NCI-H2107 (cell line): ENCODE data around the gene SHB.

Experiments used
- DNase-seq: peaks from one replicate; lab custom pipeline; 2025; lab: John Stamatoyannopoulos, UW

SHB gene

GRCh38 chr9:37935096-37935495, 133.9 kb downstream of the SHB start:
- no peak for DNase-seq

GRCh38 chr9:37931592-37931991, 137.4 kb downstream of the SHB start:
- DNase-seq, result no peak

GRCh38 chr9:37929441-37929895, 139.6 kb downstream of the SHB start:
- DNase-seq, result no peak

- no peak for DNase-seq
Observed at GRCh38 chr9:37928552-37929430, 140.2 kb downstream of the SHB start.

GRCh38 chr9:37927601-37928551, 141.2 kb downstream of the SHB start:
- DNase-seq, result no peak

- no peak for DNase-seq
Observed at GRCh38 chr9:37927132-37927531, 141.9 kb downstream of the SHB start.

- no peak for DNase-seq
Observed at GRCh38 chr9:37926737-37927118, 142.3 kb downstream of the SHB start.

- DNase-seq, result no peak
Observed at GRCh38 chr9:37925786-37926736, 143.0 kb downstream of the SHB start.

GRCh38 chr9:37925006-37925405, 144.0 kb downstream of the SHB start:
- no peak for DNase-seq

- no peak for DNase-seq
Observed at GRCh38 chr9:37924538-37924937, 144.5 kb downstream of the SHB start.

GRCh38 chr9:37923796-37924427, 145.1 kb downstream of the SHB start:
- no peak for DNase-seq

GRCh38 chr9:37923118-37923795, 145.8 kb downstream of the SHB start:
- DNase-seq, result no peak

- DNase-seq, result no peak
Observed at GRCh38 chr9:37922363-37923117, 146.5 kb downstream of the SHB start.

- DNase-seq, result no peak
Observed at GRCh38 chr9:37921546-37922300, 147.3 kb downstream of the SHB start.

GRCh38 chr9:37921168-37921510, 147.9 kb downstream of the SHB start:
- DNase-seq, result no peak

- no peak for DNase-seq
Observed at GRCh38 chr9:37920471-37921167, 148.4 kb downstream of the SHB start.

GRCh38 chr9:37919956-37920335, 149.1 kb downstream of the SHB start:
- DNase-seq, result no peak

- no peak for DNase-seq
Observed at GRCh38 chr9:37919246-37919955, 149.6 kb downstream of the SHB start.
